LNCAP (cell line): ENCODE measurements around the gene ARHGAP30.

Source experiments
- CTCF ChIP-seq: fragments of 450-650 bp; IDR thresholded peaks from 2 replicates; pipeline ENCODE4 v1.5.1; 2017; ENCODE audit warnings: mild to moderate bottlenecking

The ARHGAP30 gene

GRCh38 chr1:161073474-161074121 lies 3.9 kb upstream of the ARHGAP30 start:
- TF ChIP-seq CTCF, result no peak

- no peak for TF ChIP-seq CTCF
These were observed 3.2 kb upstream of the ARHGAP30 start for GRCh38 chr1:161072751-161073449.

- TF ChIP-seq CTCF, result peak; percentile 60
These were observed 2.2 kb upstream of the ARHGAP30 start for GRCh38 chr1:161071886-161072371.

- TF ChIP-seq CTCF, result no peak
These were observed 1.1 kb upstream of the ARHGAP30 start for GRCh38 chr1:161070761-161071160.

GRCh38 chr1:161069241-161069640 lies 450 bp downstream of the ARHGAP30 start:
- TF ChIP-seq CTCF, result no peak

- TF ChIP-seq CTCF, result no peak
These were observed 1.1 kb downstream of the ARHGAP30 start for GRCh38 chr1:161068306-161069234.

- no peak for TF ChIP-seq CTCF
These were observed 3.0 kb downstream of the ARHGAP30 start for GRCh38 chr1:161066694-161067093.
